Activated naive CD8-positive, alpha-beta T cell treated with anti-CD3 and anti-CD28 coated beads, Interleukin-2, amount 10 ng/mL, durations not matched to agents 7 days and 5 days (primary cell): ENCODE results near the gene NPAS1. TPM values are rescaled to one million over a fixed set of nuclear protein-coding genes. Genes with fewer than 3 reads are reported as not detected.
A peak's percentile ranks its signal among the peaks of the same experiment; 100 is the strongest.
"Not testable (repeated sequence)": the region's sequence is repeated elsewhere in the genome, so short reads cannot be mapped to it uniquely, and the experiment has no call there.

Source experiments
- ATAC-seq: fragments of 150-1000 bp; cut with Tn5 transposase; one replicate; pipeline ENCODE4 v1.10.0; 2021; ENCODE audit warnings: low read depth, moderate library complexity
- POLR2A ChIA-PET: fragments of 350-600 bp; sonication (Branson Sonifier 250); formaldehyde crosslinking; loops from one replicate; lab custom pipeline; 2021; ENCODE audit warnings: antibody characterized with exemption; lab: Charles Lee
- DNase-seq: peaks from one replicate; pipeline ENCODE4 v3.0.0; 2021
- H3K27ac Mint-ChIP-seq: one replicate; pipeline ENCODE4 v1.8.0; 2022; ENCODE audit warnings: mild to moderate bottlenecking, mixed read lengths
- H3K27me3 Mint-ChIP-seq: one replicate; pipeline ENCODE4 v1.8.0; 2022; ENCODE audit warnings: mild to moderate bottlenecking, moderate library complexity, mixed read lengths
- H3K36me3 Mint-ChIP-seq: one replicate; pipeline ENCODE4 v1.8.0; 2021; ENCODE audit warnings: mild to moderate bottlenecking, mixed read lengths
- H3K4me1 Mint-ChIP-seq: one replicate; pipeline ENCODE4 v1.8.0; 2021; ENCODE audit warnings: mixed read lengths
- H3K4me3 Mint-ChIP-seq: one replicate; pipeline ENCODE4 v1.8.0; 2022; ENCODE audit warnings: mild to moderate bottlenecking, moderate library complexity, mixed read lengths
- H3K9me3 Mint-ChIP-seq: one replicate; pipeline ENCODE4 v1.8.0; 2021; ENCODE audit warnings: mixed read lengths
- total RNA-seq, 2 experiments: library from RNA; stranded (reverse); gene quantifications; one replicate each; pipeline ENCODE4 v1.2.3, GENCODE V29; 2021

Gene NPAS1
- total RNA-seq, 2 experiments from 2014 or later, result 0.43 to 0.61 TPM

GRCh38 chr19:47050562-47050961, 30.9 kb downstream of the NPAS1 start:
- ATAC-seq, H3K9me3 Mint-ChIP-seq: not testable (repeated sequence)

GRCh38 chr19:47056411-47056810, 36.8 kb downstream of the NPAS1 start:
- ATAC-seq (no peak), DNase-seq (no peak)
- Mint-ChIP-seq H3K4me3 (no peak overlapping the region), H3K4me1 (no peaks in the 10 kb centered on the region), H3K27ac (no peak overlapping the region), H3K9me3 (no peaks in the 10 kb centered on the region), H3K36me3 (no peaks in the 10 kb centered on the region), H3K27me3 (peaks cover 16% of the 10 kb centered on the region)
- POLR2A ChIA-PET, result interaction anchor here (1.3 kb wide), 1 partner anchor 57 kb away, joined by 3 read pairs; the partner anchor contains the start of gene ZC3H4

More at GRCh38 chr19:47050562-47050961, 30.9 kb downstream of the NPAS1 start:
- H3K4me3 Mint-ChIP-seq, H3K27ac Mint-ChIP-seq, DNase-seq, H3K36me3 Mint-ChIP-seq, POLR2A ChIA-PET: not testable (repeated sequence)
- H3K4me1 Mint-ChIP-seq, result peaks cover 18% of the 10 kb centered on the region
- H3K27me3 Mint-ChIP-seq, result peaks cover 12% of the 10 kb centered on the region

- POLR2A ChIA-PET, result interaction anchor here (3.2 kb wide), 1 partner anchor 9 kb away, joined by 10 read pairs; no protein-coding TSS in a partner anchor
- no peaks in the 10 kb centered on the region for H3K9me3 Mint-ChIP-seq
- H3K4me1 Mint-ChIP-seq, result no peaks in the 10 kb centered on the region
- no peaks in the 10 kb centered on the region for H3K36me3 Mint-ChIP-seq
- ATAC-seq, result no peak
- peaks cover 16% of the 10 kb centered on the region for H3K27me3 Mint-ChIP-seq
- H3K4me3 Mint-ChIP-seq, result no peak overlapping the region
- H3K27ac Mint-ChIP-seq, result no peak overlapping the region
- no peak for DNase-seq
These were observed 37.7 kb downstream of the NPAS1 start for GRCh38 chr19:47057328-47057727.

GRCh38 chr19:47058621-47059022, 39.0 kb downstream of the NPAS1 start:
- H3K27me3 Mint-ChIP-seq, result peaks cover 16% of the 10 kb centered on the region
- ATAC-seq (no peak), DNase-seq (no peak)
- no peaks in the 10 kb centered on the region for H3K4me1 Mint-ChIP-seq
- H3K27ac Mint-ChIP-seq, result no peak overlapping the region
- H3K36me3 Mint-ChIP-seq, result no peaks in the 10 kb centered on the region
- H3K4me3 Mint-ChIP-seq, result no peak overlapping the region
- H3K9me3 Mint-ChIP-seq, result no peaks in the 10 kb centered on the region
- POLR2A ChIA-PET, result interaction anchor here (3.2 kb wide), 1 partner anchor 11 kb away, joined by 10 read pairs; no protein-coding TSS in a partner anchor

- DNase-seq, result no peak
- no peaks in the 10 kb centered on the region for H3K9me3 Mint-ChIP-seq
- H3K27ac Mint-ChIP-seq, result no peak overlapping the region
- no peak for ATAC-seq
- H3K4me3 Mint-ChIP-seq, result no peak overlapping the region
- no peaks in the 10 kb centered on the region for H3K27me3 Mint-ChIP-seq
- POLR2A ChIA-PET, result interaction anchor here (0.6 to 1.0 kb wide), 3 partner anchors 30 to 50 kb away, joined by 3 read pairs; partner anchors contain the start of gene ZC3H4
- H3K4me1 Mint-ChIP-seq, result no peaks in the 10 kb centered on the region
- no peaks in the 10 kb centered on the region for H3K36me3 Mint-ChIP-seq
These were observed 44.2 kb downstream of the NPAS1 start for GRCh38 chr19:47063874-47064273.

- Mint-ChIP-seq H3K4me1 (no peaks in the 10 kb centered on the region), H3K4me3 (no peak overlapping the region), H3K36me3 (peaks cover 2% of the 10 kb centered on the region), H3K9me3 (no peaks in the 10 kb centered on the region), H3K27me3 (no peaks in the 10 kb centered on the region), H3K27ac (no peak overlapping the region)
- ATAC-seq (no peak), DNase-seq (no peak)
- POLR2A ChIA-PET, result interaction anchor here (0.7 kb wide), 1 partner anchor 182 kb away, joined by 6 read pairs; no protein-coding TSS in a partner anchor
These were observed 45.6 kb downstream of the NPAS1 start for GRCh38 chr19:47065242-47065641.

GRCh38 chr19:47066376-47067214, 47.0 kb downstream of the NPAS1 start:
- H3K4me1 Mint-ChIP-seq, result peaks cover 2% of the 10 kb centered on the region
- DNase-seq (no peak), ATAC-seq (peak; percentile 6)

GRCh38 chr19:47067215-47067847, 47.7 kb downstream of the NPAS1 start:
- Mint-ChIP-seq H3K4me3 (no peak overlapping the region), H3K27ac (no peak overlapping the region), H3K36me3 (peaks cover 9% of the 10 kb centered on the region), H3K27me3 (no peaks in the 10 kb centered on the region), H3K4me1 (peaks cover 2% of the 10 kb centered on the region), H3K9me3 (no peaks in the 10 kb centered on the region)
- POLR2A ChIA-PET, result interaction anchor here (0.6 kb wide), 1 partner anchor 92 kb away, joined by 4 read pairs; no protein-coding TSS in a partner anchor
- DNase-seq, result no peak
- no peak for ATAC-seq

More at GRCh38 chr19:47066376-47067214, 47.0 kb downstream of the NPAS1 start:
- Mint-ChIP-seq H3K36me3 (peaks cover 9% of the 10 kb centered on the region), H3K9me3 (no peaks in the 10 kb centered on the region), H3K27ac (no peak overlapping the region), H3K4me3 (no peak overlapping the region), H3K27me3 (no peaks in the 10 kb centered on the region)
- POLR2A ChIA-PET, result no interaction called here

- Mint-ChIP-seq H3K4me3 (no peak overlapping the region), H3K27ac (no peak overlapping the region), H3K9me3 (no peaks in the 10 kb centered on the region), H3K27me3 (no peaks in the 10 kb centered on the region), H3K4me1 (peaks cover 2% of the 10 kb centered on the region), H3K36me3 (peaks cover 9% of the 10 kb centered on the region)
- no peak for ATAC-seq
- DNase-seq, result no peak
- POLR2A ChIA-PET, result no interaction called here
These were observed 48.6 kb downstream of the NPAS1 start for GRCh38 chr19:47068246-47068645.

GRCh38 chr19:47068876-47069406, 49.3 kb downstream of the NPAS1 start:
- peaks cover 2% of the 10 kb centered on the region for H3K4me1 Mint-ChIP-seq
- DNase-seq (no peak), ATAC-seq (no peak)
- H3K36me3 Mint-ChIP-seq, result peaks cover 9% of the 10 kb centered on the region
- H3K9me3 Mint-ChIP-seq, result no peaks in the 10 kb centered on the region
- H3K27me3 Mint-ChIP-seq, result no peaks in the 10 kb centered on the region
- peak overlapping the region; percentile 37 for H3K27ac Mint-ChIP-seq
- no peak overlapping the region for H3K4me3 Mint-ChIP-seq
- POLR2A ChIA-PET, result no interaction called here

- no peak overlapping the region for H3K4me3 Mint-ChIP-seq
- peaks cover 5% of the 10 kb centered on the region for H3K4me1 Mint-ChIP-seq
- H3K36me3 Mint-ChIP-seq, result peaks cover 12% of the 10 kb centered on the region
- no peak for ATAC-seq
- H3K9me3 Mint-ChIP-seq, result no peaks in the 10 kb centered on the region
- DNase-seq, result no peak
- H3K27me3 Mint-ChIP-seq, result no peaks in the 10 kb centered on the region
- H3K27ac Mint-ChIP-seq, result no peak overlapping the region
- POLR2A ChIA-PET, result no interaction called here
These were observed 50.2 kb downstream of the NPAS1 start for GRCh38 chr19:47069795-47070194.

GRCh38 chr19:47070756-47071155, 51.1 kb downstream of the NPAS1 start:
- ATAC-seq, result no peak
- POLR2A ChIA-PET, result no interaction called here
- peaks cover 15% of the 10 kb centered on the region for H3K36me3 Mint-ChIP-seq
- H3K27me3 Mint-ChIP-seq, result no peaks in the 10 kb centered on the region
- no peaks in the 10 kb centered on the region for H3K9me3 Mint-ChIP-seq
- H3K4me3 Mint-ChIP-seq, result no peak overlapping the region
- peaks cover 8% of the 10 kb centered on the region for H3K4me1 Mint-ChIP-seq
- H3K27ac Mint-ChIP-seq, result no peak overlapping the region
- DNase-seq, result no peak

GRCh38 chr19:47071731-47072130, 52.1 kb downstream of the NPAS1 start:
- no peak overlapping the region for H3K27ac Mint-ChIP-seq
- peaks cover 21% of the 10 kb centered on the region for H3K36me3 Mint-ChIP-seq
- no peak overlapping the region for H3K4me3 Mint-ChIP-seq
- H3K9me3 Mint-ChIP-seq, result no peaks in the 10 kb centered on the region
- H3K27me3 Mint-ChIP-seq, result no peaks in the 10 kb centered on the region
- DNase-seq, result no peak
- ATAC-seq, result no peak
- peaks cover 10% of the 10 kb centered on the region for H3K4me1 Mint-ChIP-seq
- POLR2A ChIA-PET, result interaction anchor here (1.1 kb wide), 1 partner anchor 42 kb away, joined by 3 read pairs; the partner anchor contains the start of gene ZC3H4
